Thyroid gland (tissue), 4 donors: Measurements from ENCODE around the gene TTC12. TPM values are rescaled to one million over a fixed set of nuclear protein-coding genes. Genes with fewer than 3 reads are reported as not detected.

Experiments
- DNase-seq, 2 donors: peaks; one replicate each; pipeline ENCODE4 v3.0.0-alpha.2; 2019
- H3K27ac ChIP-seq, 3 donors: fragments of 200-600 bp; sonication (generic); 1 replicate in 2 of 3; 2 replicates in 1 of 3; pipeline ENCODE4 v1.5.1; 2016 to 2019; ENCODE audit warnings: mild to moderate bottlenecking in 1 of 3, moderate library complexity in 1 of 3
- H3K27me3 ChIP-seq: fragments of 200-600 bp; sonication (generic); one replicate; pipeline ENCODE4 v1.5.1; 2019
- H3K36me3 ChIP-seq, 2 donors: fragments of 200-600 bp; sonication (generic); one replicate each; pipeline ENCODE4 v1.5.1; 2016 to 2019
- H3K4me1 ChIP-seq, 2 donors: fragments of 200-600 bp; sonication (generic); one replicate each; pipeline ENCODE4 v1.5.1; 2017 to 2019
- H3K4me3 ChIP-seq, 3 donors: fragments of 200-600 bp; sonication (generic); replicated peaks in 1 of 3; 1 replicate in 2 of 3; 2 replicates in 1 of 3; pipeline ENCODE4 v1.5.1; 2016; ENCODE audit warnings: mild to moderate bottlenecking in 1 of 3
- H3K9me3 ChIP-seq: fragments of 200-600 bp; sonication (generic); one replicate; pipeline ENCODE4 v1.5.1; 2017
- POLR2A ChIP-seq, 2 donors: fragments of 450-650 bp; IDR thresholded peaks; one replicate each; pipeline ENCODE4 v1.6.1; 2017; ENCODE audit warnings: antibody characterized with exemption in 2 of 2, mild to moderate bottlenecking in 2 of 2, moderate library complexity in 1 of 2
- WGBS, 2 donors: methylation state at CpG; one replicate each; pipeline ENCODE4 v1.1.5; 2017; 5-methylcytosine and 5-hydroxymethylcytosine counted together
- intact Hi-C: fragments of 100-400 bp; cut with DNase I; formaldehyde crosslinking; loops from one replicate; pipeline ENCODE4 v1.15.1; 2023
- total RNA-seq, 4 donors: library from RNA; depleted of rRNA; stranded (reverse); fragments of >200 nt; gene quantifications; one replicate each; pipeline ENCODE4 v1.2.3, GENCODE V29; 2016
- TF ChIP-seq, protein P1 (sequence below), 6 experiments: fragments of 200-600 bp in 3 of 6; fragments of 450-650 bp in 3 of 6; sonication (generic) in 3 of 6; IDR thresholded peaks; one replicate each; pipeline ENCODE4 v1.5.1; 2016 to 2019; ENCODE audit warnings: antibody characterized with exemption in 6 of 6, mild to moderate bottlenecking in 2 of 6, inconsistent platforms in 1 of 6, moderate library complexity in 1 of 6

TTC12 gene
- total RNA-seq, 4 donors from 2014 or later = 30.8 to 45.6 (median 36.8) TPM

DNA sequence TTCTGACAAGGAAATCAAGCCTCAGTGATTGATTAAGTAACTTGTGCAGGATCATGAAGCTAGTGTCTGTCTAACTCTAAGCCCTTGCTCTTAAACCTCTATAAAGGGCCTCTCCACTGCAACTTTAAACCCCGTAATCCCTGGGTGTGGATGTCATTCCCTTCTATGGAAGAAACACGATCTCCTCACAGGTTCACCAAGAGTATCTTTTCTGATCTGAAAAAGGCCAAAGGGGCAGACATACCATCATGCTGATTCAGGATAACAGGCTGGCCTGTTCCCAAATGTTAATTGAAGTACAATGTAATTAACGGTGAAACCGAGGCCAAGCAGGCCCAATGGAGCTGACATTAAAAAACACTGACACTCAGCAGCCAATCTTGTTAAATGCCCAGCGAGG lies 17.1 kb downstream of the TTC12 start:
- Histone ChIP-seq H3K27ac (no peak overlapping the region), H3K4me3 (no peak overlapping the region), H3K4me1 (no peaks in the 10 kb centered on the region), H3K9me3 (no peaks in the 10 kb centered on the region), H3K36me3 (peaks cover 8 to 30% of the 10 kb centered on the region in 2 donors), H3K27me3 (no peaks in the 10 kb centered on the region)
- TF ChIP-seq, protein P1, sequence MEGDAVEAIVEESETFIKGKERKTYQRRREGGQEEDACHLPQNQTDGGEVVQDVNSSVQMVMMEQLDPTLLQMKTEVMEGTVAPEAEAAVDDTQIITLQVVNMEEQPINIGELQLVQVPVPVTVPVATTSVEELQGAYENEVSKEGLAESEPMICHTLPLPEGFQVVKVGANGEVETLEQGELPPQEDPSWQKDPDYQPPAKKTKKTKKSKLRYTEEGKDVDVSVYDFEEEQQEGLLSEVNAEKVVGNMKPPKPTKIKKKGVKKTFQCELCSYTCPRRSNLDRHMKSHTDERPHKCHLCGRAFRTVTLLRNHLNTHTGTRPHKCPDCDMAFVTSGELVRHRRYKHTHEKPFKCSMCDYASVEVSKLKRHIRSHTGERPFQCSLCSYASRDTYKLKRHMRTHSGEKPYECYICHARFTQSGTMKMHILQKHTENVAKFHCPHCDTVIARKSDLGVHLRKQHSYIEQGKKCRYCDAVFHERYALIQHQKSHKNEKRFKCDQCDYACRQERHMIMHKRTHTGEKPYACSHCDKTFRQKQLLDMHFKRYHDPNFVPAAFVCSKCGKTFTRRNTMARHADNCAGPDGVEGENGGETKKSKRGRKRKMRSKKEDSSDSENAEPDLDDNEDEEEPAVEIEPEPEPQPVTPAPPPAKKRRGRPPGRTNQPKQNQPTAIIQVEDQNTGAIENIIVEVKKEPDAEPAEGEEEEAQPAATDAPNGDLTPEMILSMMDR (IDR thresholded peaks at IDR 0.05) = no peak
- no peak for TF ChIP-seq POLR2A (IDR thresholded peaks at IDR 0.05)
- 80% methylated on average over 5 of the region's 5 CpGs for WGBS, 2 donors
- DNase-seq = no peak
- intact Hi-C loops = no loop called here

DNA sequence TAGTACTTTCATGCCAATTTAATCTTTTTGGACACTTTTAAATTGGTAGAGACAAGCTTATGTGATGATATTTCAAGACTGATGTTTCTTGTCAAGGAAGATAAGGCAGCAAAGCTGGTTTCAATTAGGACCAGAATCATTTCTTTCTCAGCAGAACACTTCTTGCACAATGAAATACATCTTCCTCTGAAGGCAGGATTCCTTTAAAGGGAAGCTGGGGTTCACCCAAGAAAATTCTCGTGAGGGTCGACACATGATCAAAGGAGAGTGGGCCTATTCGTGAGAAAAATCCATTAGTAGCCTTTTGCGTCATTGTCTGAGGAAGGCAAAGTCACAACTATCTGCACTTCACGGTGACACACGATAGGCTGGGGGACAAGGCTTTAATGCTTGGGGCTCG lies 17.6 kb downstream of the TTC12 start:
- H3K36me3 ChIP-seq = peaks cover 8 to 30% of the 10 kb centered on the region in 2 donors
- intact Hi-C loops = no loop called here
- H3K27me3 ChIP-seq = no peaks in the 10 kb centered on the region
- DNase-seq = no peak
- no peak overlapping the region for H3K27ac ChIP-seq
- H3K4me1 ChIP-seq = no peaks in the 10 kb centered on the region
- TF ChIP-seq POLR2A (IDR thresholded peaks at IDR 0.05) = no peak
- TF ChIP-seq, protein P1 (IDR thresholded peaks at IDR 0.05) = no peak
- 80 to 85% methylated on average over 7 of the region's 7 CpGs for WGBS, 2 donors
- H3K4me3 ChIP-seq = no peak overlapping the region
- no peaks in the 10 kb centered on the region for H3K9me3 ChIP-seq

DNA sequence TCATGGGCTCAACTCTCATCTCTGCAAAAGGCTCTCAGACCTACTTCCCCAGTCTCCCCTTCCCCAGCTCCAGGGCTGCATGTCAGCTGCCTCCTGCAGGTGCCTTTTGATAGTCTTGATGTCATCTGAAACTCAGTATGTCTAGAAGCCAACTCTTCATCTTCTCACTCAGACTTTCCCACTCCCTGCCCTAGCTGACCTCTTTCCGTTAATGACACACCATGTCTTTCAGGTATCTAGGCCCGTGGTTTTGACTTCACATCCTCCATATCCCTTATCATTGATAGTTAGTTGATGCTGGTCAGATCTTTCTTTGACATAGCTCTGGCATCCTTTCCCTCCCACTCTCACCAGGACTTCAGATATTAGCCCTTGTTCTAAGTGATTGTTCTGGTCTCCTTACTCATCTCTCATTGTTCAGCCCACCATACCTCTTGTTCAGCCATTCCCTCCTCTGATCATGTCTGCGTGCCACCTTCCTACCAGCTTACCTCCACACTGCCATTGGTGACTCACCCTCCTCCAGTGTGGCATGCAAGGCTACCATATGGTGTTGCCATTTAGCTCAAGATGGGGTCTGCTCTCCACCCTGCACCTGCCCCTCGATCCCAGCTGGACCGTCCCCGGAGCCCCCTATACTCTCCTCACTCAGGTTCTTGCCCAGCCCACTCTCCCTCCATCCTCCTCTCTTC lies 18.4 kb downstream of the TTC12 start:
- Histone ChIP-seq H3K27ac (no peak overlapping the region), H3K4me3 (no peak overlapping the region), H3K4me1 (no peaks in the 10 kb centered on the region), H3K9me3 (no peaks in the 10 kb centered on the region), H3K27me3 (no peaks in the 10 kb centered on the region), H3K36me3 (peaks cover 8 to 29% of the 10 kb centered on the region in 2 donors)
- intact Hi-C loops = no loop called here
- DNase-seq = no peak
- no peak for TF ChIP-seq POLR2A (IDR thresholded peaks at IDR 0.05)
- TF ChIP-seq, protein P1 (IDR thresholded peaks at IDR 0.05) = no peak
- WGBS, 2 donors = 95 to 98% methylated on average over 6 of the region's 6 CpGs

DNA sequence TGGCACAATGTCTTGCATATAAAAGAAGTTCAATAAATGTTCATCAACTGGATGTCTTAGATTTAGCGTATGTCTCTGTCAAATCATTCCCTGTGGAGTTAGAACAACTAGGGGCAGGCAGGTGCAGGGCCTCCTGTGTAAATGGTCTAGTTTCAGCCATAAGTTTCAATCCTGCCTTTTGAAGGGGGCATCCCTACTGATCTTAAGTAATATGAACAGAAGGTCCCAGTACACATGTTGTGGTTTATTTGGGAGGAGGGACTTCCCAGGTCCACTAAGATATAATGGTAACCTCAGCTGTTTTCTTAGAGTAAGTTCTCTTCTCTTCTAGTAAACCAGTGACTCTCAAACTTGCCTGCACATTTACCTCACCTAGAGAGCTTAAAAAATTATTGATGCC lies 19.8 kb downstream of the TTC12 start:
- peaks cover 8 to 28% of the 10 kb centered on the region in 2 donors for H3K36me3 ChIP-seq
- no peaks in the 10 kb centered on the region for H3K27me3 ChIP-seq
- intact Hi-C loops = no loop called here
- no peaks in the 10 kb centered on the region for H3K4me1 ChIP-seq
- TF ChIP-seq POLR2A (IDR thresholded peaks at IDR 0.05) = no peak
- TF ChIP-seq, protein P1 (IDR thresholded peaks at IDR 0.05) = no peak
- H3K9me3 ChIP-seq = no peaks in the 10 kb centered on the region
- no peak for DNase-seq
- WGBS, 2 donors = 100% methylated on average over 1 of the region's 1 CpG
- H3K27ac ChIP-seq = no peak overlapping the region
- H3K4me3 ChIP-seq = no peak overlapping the region

DNA sequence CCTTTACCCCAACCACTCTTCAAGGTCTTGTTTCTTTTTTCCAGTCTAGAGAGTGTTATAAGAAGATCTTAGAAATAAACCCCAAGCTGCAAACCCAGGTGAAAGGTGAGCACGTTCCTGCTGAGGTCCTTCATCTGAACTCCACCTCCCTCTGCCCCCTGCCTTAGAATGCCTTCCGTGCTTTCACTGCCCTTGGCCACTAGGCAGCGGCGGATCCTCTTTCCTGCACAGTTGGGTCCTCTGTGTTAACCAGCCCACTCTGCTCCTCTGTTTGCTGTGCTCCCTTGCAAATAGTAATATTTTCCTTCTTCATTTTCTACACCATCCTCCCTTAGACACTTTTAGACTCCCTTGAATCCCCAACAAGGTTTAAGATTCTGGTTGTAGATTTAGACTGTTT lies 24.3 kb downstream of the TTC12 start:
- DNase-seq = no peak
- H3K27me3 ChIP-seq = no peaks in the 10 kb centered on the region
- no peaks in the 10 kb centered on the region for H3K4me1 ChIP-seq
- no peaks in the 10 kb centered on the region for H3K9me3 ChIP-seq
- H3K4me3 ChIP-seq = no peak overlapping the region
- intact Hi-C loops = no loop called here
- WGBS, 2 donors = 76 to 87% methylated on average over 4 of the region's 4 CpGs
- H3K27ac ChIP-seq = no peak overlapping the region
- no peak for TF ChIP-seq POLR2A (IDR thresholded peaks at IDR 0.05)
- TF ChIP-seq, protein P1 (IDR thresholded peaks at IDR 0.05) = no peak
- peaks cover 0 to 34% of the 10 kb centered on the region in 2 donors for H3K36me3 ChIP-seq
